Peyer's patch (tissue), 4 donors: Measurements from ENCODE around the gene RASAL2. TPM values are rescaled to one million over a fixed set of nuclear protein-coding genes. Genes with fewer than 3 reads are reported as not detected.

Experiments used
- DNase-seq, 3 donors: peaks; one replicate each; pipeline ENCODE4 v3.0.0-alpha.2; 2017 to 2019
- H3K27ac ChIP-seq, 4 donors: fragments of 200-600 bp; sonication (generic); one replicate each; pipeline ENCODE4 v1.5.1; 2016 to 2019
- H3K27me3 ChIP-seq, 2 donors: fragments of 200-600 bp; sonication (generic); one replicate each; pipeline ENCODE4 v1.5.1; 2019
- H3K36me3 ChIP-seq, 3 donors: fragments of 200-600 bp; sonication (generic); one replicate each; pipeline ENCODE4 v1.5.1; 2016 to 2019
- H3K4me1 ChIP-seq, 4 donors: fragments of 200-600 bp; sonication (generic); one replicate each; pipeline ENCODE4 v1.5.1; 2016 to 2019
- H3K4me3 ChIP-seq, 4 donors: fragments of 200-600 bp; sonication (generic); 1 replicate in 3 of 4; 2 replicates in 1 of 4; pipeline ENCODE4 v1.5.1; 2016 to 2019; ENCODE audit warnings: mild to moderate bottlenecking in 1 of 4
- H3K9me3 ChIP-seq, 4 donors: fragments of 200-600 bp; sonication (generic); one replicate each; pipeline ENCODE4 v1.5.1; 2016 to 2019; ENCODE audit warnings: mild to moderate bottlenecking in 1 of 4
- CTCF ChIP-seq, 6 experiments: fragments of 450-650 bp in 4 of 6; fragments of 200-600 bp in 2 of 6; sonication (generic) in 1 of 6; IDR thresholded peaks; one replicate each; pipeline ENCODE4 v1.5.1; 2017 to 2019; ENCODE audit warnings: antibody characterized with exemption in 6 of 6, mild to moderate bottlenecking in 3 of 6, moderate library complexity in 1 of 6
- POLR2A ChIP-seq, 2 donors: fragments of 450-650 bp; IDR thresholded peaks; one replicate each; pipeline ENCODE4 v1.5.1; 2017; ENCODE audit warnings: antibody characterized with exemption in 2 of 2, mild to moderate bottlenecking in 2 of 2, moderate library complexity in 2 of 2
- total RNA-seq, 4 donors: library from RNA; depleted of rRNA; stranded (reverse); fragments of >200 nt; gene quantifications; one replicate each; pipeline ENCODE4 v1.1.0, GENCODE V29; 2016

Gene RASAL2
- total RNA-seq, 4 donors from 2014 or later, result 10.2 to 35.5 (median 20.0) TPM

DNA sequence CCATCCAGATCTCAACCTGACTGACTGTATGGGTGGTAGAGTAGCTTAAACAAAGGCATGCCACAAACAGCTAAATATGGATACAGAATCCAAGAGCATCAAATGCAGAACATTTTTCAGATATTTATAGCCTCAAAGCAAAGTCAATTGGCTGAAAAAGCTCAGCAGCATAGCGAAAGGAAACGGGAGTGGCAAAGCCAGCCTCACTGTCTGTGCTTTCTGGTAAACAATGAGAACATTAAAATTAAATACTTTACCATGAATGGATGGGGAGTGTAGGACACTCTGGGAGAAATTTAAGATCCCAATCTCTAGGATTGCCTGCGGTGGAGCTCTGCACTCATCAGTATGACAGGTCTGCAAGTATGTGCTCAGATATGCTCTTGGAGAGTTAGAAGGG, 4.4 kb downstream of the RASAL2 start:
- DNase-seq, result no peak
- no peaks in the 10 kb centered on the region for H3K27me3 ChIP-seq
- TF ChIP-seq CTCF (IDR thresholded peaks at IDR 0.05), result no peak
- no peaks in the 10 kb centered on the region for H3K9me3 ChIP-seq
- peak overlapping the region in 1 of 4 donors; percentile 13 for H3K27ac ChIP-seq
- H3K36me3 ChIP-seq, result no peaks in the 10 kb centered on the region
- peaks cover 0 to 27% (median 4%) of the 10 kb centered on the region in 4 donors for H3K4me1 ChIP-seq
- H3K4me3 ChIP-seq, result no peak overlapping the region

GRCh38 chr1:178101266-178101630, 7.3 kb downstream of the RASAL2 start:
- DNase-seq, result no peak
- TF ChIP-seq CTCF (IDR thresholded peaks at IDR 0.05), result no peak
- TF ChIP-seq POLR2A (IDR thresholded peaks at IDR 0.05), result no peak
- H3K36me3 ChIP-seq, result no peaks in the 10 kb centered on the region
- no peak overlapping the region for H3K27ac ChIP-seq
- H3K27me3 ChIP-seq, result no peaks in the 10 kb centered on the region
- peaks cover 0 to 18% (median 0%) of the 10 kb centered on the region in 4 donors for H3K4me1 ChIP-seq
- no peak overlapping the region for H3K4me3 ChIP-seq
- H3K9me3 ChIP-seq, result no peaks in the 10 kb centered on the region

GRCh38 chr1:178101654-178102053, 7.8 kb downstream of the RASAL2 start:
- Histone ChIP-seq H3K27ac (no peak overlapping the region), H3K36me3 (no peaks in the 10 kb centered on the region), H3K27me3 (no peaks in the 10 kb centered on the region), H3K9me3 (no peaks in the 10 kb centered on the region), H3K4me3 (no peak overlapping the region), H3K4me1 (peaks cover 0 to 18% (median 0%) of the 10 kb centered on the region in 4 donors)
- DNase-seq, result no peak
- TF ChIP-seq POLR2A (IDR thresholded peaks at IDR 0.05) (no peak), CTCF (IDR thresholded peaks at IDR 0.05) (no peak)

DNA sequence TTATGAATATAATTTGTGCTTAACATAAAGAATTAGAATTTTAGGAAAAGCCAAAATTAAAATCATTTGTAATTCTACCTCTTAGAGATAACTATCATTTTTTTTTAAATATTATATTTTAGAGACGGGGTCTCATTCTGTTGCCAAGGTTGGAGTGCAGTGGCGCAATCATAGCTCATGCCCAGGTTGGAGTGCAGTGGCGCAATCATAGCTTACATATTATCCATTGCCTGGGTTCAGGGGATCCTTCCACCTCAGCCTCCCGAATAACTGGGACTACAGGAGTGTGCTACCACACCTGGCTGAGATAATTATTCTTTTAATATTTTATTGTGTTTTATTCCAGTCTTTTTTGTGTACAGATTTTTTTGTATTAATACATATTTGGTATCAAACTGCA, 8.3 kb downstream of the RASAL2 start:
- peaks cover 0 to 18% (median 0%) of the 10 kb centered on the region in 4 donors for H3K4me1 ChIP-seq
- TF ChIP-seq CTCF (IDR thresholded peaks at IDR 0.05) (no peak), POLR2A (IDR thresholded peaks at IDR 0.05) (no peak)
- H3K9me3 ChIP-seq, result no peaks in the 10 kb centered on the region
- no peak overlapping the region for H3K4me3 ChIP-seq
- DNase-seq, result no peak
- H3K27ac ChIP-seq, result no peak overlapping the region
- H3K36me3 ChIP-seq, result no peaks in the 10 kb centered on the region
- no peaks in the 10 kb centered on the region for H3K27me3 ChIP-seq

DNA sequence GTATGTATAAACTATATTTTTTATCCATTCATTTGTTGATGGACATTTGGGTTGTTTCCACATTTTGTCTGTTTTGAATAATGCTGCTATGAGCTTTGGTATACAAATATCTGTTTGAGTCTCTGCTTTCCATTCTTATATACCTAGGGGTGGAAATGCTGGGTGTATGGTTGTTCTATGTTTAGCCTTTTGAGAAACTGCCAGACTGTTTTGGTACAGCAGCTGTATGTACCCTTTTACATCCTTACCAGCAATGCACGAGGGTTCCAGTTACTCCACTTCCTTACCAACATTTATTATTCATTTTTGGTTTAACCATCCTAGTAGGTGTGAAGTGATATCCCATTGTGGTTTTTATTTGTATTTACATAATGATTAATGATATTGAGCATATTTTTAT, 13.9 kb downstream of the RASAL2 start:
- Histone ChIP-seq H3K27ac (no peak overlapping the region), H3K4me3 (no peak overlapping the region), H3K27me3 (no peaks in the 10 kb centered on the region), H3K4me1 (peaks cover 0 to 5% (median 0%) of the 10 kb centered on the region in 4 donors), H3K9me3 (no peaks in the 10 kb centered on the region), H3K36me3 (no peaks in the 10 kb centered on the region)
- TF ChIP-seq CTCF (IDR thresholded peaks at IDR 0.05) (no peak), POLR2A (IDR thresholded peaks at IDR 0.05) (no peak)
- no peak for DNase-seq
